Activated T-cell treated with anti-CD3 and anti-CD28 coated beads, Interleukin-2, amount 50 U/mL, for 24 hours (primary cell): ENCODE results near the gene SAP25.

Experiments used
- DNase-seq: peaks from one replicate; pipeline ENCODE4 v3.0.0-alpha.2; 2020
- H3K27ac Mint-ChIP-seq: 2 replicates; pipeline ENCODE4 v1.8.0; 2020; ENCODE audit warnings: mild to moderate bottlenecking, mixed read lengths
- H3K27me3 Mint-ChIP-seq: 2 replicates; pipeline ENCODE4 v1.8.0; 2020; ENCODE audit warnings: mixed read lengths
- H3K36me3 Mint-ChIP-seq: 2 replicates; pipeline ENCODE4 v1.8.0; 2020; ENCODE audit warnings: low read depth, mixed read lengths
- H3K4me1 Mint-ChIP-seq: 2 replicates; pipeline ENCODE4 v1.8.0; 2020; ENCODE audit warnings: low read depth, mixed read lengths
- H3K4me3 Mint-ChIP-seq: 2 replicates; pipeline ENCODE4 v1.8.0; 2020; ENCODE audit warnings: mild to moderate bottlenecking, moderate library complexity, mixed read lengths
- H3K9me3 Mint-ChIP-seq: 2 replicates; pipeline ENCODE4 v1.8.0; 2020; ENCODE audit warnings: mixed read lengths

Gene SAP25

DNA sequence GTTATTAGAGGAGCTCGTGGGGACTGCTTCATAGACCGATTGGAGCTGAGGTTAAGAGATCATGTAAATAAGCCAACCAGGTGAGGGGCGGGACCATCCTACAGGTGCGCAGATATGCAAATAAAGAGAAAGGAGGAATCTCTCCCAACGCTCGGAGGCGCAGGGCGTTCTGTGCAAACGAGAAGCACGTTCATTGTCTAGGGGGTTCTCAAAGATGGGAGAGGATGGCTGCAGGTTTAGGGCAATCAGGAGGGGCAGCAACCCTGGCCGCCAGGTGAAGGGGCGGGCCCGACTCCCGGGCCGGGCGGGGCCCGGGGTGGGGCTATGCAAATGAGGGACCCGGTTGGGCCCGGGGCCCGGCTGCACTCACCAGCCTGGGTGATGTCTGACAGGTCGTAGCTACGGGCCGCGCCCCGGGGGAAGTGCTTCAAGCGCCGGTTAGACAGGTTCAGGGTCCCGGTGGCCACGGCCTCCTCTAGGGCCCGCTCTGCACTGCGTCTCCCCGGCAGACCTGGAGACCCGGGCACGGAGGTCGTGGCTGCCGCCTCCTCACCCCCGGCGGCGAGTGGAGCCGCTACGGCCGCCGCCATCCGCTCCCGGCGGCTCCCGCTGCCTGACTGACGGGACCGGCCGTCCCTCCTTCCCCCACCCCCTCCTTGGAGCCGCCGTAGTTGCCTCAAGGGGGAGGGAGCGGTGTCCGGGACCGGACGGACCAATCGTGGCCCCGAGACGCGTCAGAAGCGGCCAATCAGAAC, 12.0 kb upstream of the SAP25 start, which contains the start of gene LRCH4:
TSS of gene LRCH4 (minus strand) at position 619 of the 755 bp plus-strand sequence. CDS start at position 590, 29 bp downstream.
- Mint-ChIP-seq H3K4me1 (peaks cover 44% of the 10 kb centered on the region), H3K27ac (peak within 1 kb of the TSS; percentile 97), H3K36me3 (peaks cover 11% of the 10 kb centered on the region), H3K27me3 (no peaks in the 10 kb centered on the region), H3K9me3 (no peaks in the 10 kb centered on the region), H3K4me3 (peak within 1 kb of the TSS; percentile 91)
- DNase-seq, result no peak

DNA sequence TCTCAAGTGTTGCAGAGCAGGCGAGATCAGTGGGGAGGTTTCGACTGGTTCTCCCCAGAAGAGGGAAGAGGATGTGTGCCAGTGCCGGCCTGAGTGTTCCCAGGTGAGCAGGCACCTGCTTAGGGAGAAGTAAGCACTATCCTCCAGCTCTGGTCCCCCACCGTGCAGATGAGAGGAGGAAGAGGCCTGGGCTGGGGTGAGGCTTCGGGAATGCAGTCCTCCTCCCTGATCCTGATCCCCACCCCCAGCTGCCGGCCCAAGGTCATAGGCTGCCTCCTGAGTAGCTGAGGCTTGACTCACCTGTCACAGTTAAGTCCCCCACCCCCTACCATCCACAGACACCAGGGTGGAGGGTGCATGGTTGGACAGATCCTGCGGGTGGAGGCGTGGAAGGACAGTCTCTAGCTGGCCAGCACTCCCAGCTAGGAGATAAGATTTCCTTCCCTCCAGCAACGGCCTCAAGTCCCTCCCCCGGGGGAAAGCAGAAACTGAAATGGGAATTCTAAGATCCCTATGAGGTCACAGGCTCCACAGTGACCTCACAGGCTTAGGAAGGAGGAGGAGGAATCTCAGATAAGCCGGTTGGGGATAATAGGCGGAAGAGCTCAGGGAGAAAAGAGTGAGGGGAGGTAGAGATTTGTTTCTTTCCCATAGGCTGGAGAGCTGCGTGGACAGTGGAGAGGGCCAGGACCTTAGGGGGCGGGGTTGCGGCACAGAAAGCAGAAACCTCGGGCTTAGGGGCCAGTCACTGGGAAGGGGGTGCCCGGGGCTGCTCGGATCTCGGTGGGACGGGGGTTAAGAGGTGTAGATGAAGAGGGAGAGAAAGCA, 11.2 kb upstream of the SAP25 start:
- no peaks in the 10 kb centered on the region for H3K27me3 Mint-ChIP-seq

DNA sequence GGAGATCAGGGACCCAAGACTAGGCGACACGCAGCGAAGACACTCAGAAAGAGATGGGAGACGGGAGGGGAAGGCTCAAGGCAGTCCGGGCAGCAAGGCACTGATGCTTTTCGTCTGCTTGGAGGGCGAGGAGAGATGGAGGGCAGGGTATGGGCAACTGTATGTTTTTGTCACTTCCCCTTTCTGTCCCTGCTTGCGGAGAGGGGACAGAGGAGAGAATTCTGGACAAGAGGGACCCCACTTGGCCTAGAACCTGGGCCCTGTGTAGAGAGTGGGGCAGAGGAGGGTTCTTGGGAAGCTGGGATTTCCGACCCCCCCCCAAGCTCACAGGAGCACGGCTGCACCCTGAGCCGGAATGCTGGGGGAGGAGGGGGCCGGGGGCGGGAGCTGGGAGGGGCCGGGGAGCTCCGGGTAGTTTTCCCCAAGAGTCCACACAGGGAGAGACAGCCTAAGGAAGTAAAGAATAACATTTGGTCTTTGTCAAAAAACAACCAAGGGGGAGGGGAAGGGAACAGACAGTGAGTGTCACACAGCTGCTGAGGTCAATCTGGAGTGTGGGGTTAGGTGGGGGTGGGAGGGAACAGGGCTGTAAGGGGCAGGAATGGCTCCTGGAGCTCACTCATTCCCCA, 10.5 kb upstream of the SAP25 start:
- H3K9me3 Mint-ChIP-seq, result no peaks in the 10 kb centered on the region
- H3K36me3 Mint-ChIP-seq, result peaks cover 11% of the 10 kb centered on the region
- peaks cover 44% of the 10 kb centered on the region for H3K4me1 Mint-ChIP-seq
- DNase-seq, result no peak
- peak overlapping the region; percentile 91 for H3K4me3 Mint-ChIP-seq
- H3K27me3 Mint-ChIP-seq, result no peaks in the 10 kb centered on the region
- peak overlapping the region; percentile 97 for H3K27ac Mint-ChIP-seq

More for the DNA sequence above, 11.2 kb upstream of the SAP25 start:
- no peak for DNase-seq
- Mint-ChIP-seq H3K36me3 (peaks cover 11% of the 10 kb centered on the region), H3K4me3 (peak overlapping the region; percentile 91), H3K27ac (peak overlapping the region; percentile 97), H3K9me3 (no peaks in the 10 kb centered on the region), H3K4me1 (peaks cover 44% of the 10 kb centered on the region)

DNA sequence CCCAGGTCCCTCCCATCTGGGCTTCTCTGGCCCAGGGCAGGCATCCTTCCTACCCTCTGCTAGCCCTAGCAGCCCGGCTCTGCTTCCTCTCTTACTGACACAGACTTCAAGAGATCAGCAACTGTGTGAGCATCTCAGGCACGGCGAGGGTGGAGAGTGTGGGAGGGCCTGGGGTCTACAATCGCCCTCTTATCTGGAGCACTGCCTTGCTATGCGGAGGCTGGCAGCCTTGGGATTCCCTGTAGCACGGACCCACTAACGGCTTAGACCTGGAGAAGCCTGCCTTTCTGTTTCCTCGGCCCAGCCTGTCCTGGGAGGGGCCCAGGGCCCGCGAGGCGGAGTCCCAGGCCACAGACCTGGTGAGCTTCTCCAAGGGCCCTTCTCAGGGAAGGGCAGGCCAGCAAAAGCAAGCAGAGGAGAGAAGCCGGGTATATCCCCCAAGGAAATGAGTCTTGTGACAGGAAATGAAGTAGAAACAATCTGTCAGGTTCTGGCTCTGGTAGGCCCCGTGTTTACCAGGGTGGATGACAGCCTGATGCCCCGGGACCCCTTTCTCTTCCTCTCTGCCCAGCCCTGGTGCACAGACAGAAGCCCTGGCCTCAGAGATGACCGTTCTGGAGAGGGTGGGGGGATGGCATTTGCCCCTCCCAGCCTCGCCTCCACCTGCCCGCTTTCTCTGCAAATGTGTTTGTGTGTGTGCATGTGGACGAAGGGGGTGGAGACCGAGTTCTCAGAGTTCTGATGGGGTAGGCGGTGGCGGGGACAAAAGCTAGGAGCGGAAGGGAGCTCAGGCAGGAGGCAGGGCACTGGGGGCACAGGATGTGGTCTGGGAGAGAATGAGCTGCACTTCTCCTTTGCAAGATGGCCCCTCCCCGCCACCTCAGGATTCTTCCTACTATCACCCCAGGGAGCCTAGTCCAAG, 9.7 kb upstream of the SAP25 start:
- peak; percentile 76 for DNase-seq
- peak overlapping the region; percentile 97 for H3K27ac Mint-ChIP-seq
- peaks cover 11% of the 10 kb centered on the region for H3K36me3 Mint-ChIP-seq
- no peaks in the 10 kb centered on the region for H3K9me3 Mint-ChIP-seq
- H3K4me3 Mint-ChIP-seq, result peak overlapping the region; percentile 91
- no peaks in the 10 kb centered on the region for H3K27me3 Mint-ChIP-seq
- peaks cover 44% of the 10 kb centered on the region for H3K4me1 Mint-ChIP-seq

DNA sequence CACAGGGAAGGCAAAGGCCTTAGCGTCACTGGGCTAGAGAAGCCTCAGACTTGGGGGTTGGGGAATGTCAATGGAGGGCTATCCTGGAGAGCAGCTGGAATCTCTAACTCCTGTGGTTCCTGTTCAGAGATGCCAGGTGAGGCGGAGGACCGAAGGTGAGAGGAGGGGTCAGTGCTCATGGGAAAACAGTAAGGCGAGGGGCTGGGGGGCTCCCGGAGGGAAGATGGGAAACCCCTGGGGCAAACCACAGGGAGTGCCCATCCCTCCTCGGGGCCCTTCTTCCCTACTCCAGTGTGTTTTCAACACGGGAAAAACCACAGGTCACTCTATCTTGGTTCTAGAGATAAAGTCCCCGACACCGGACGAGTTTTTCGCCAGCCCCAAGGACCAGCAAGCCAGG, 8.9 kb upstream of the SAP25 start:
- Mint-ChIP-seq H3K9me3 (no peaks in the 10 kb centered on the region), H3K27me3 (no peaks in the 10 kb centered on the region), H3K4me3 (peak overlapping the region; percentile 91), H3K36me3 (peaks cover 11% of the 10 kb centered on the region), H3K27ac (peak overlapping the region; percentile 97), H3K4me1 (peaks cover 44% of the 10 kb centered on the region)
- DNase-seq, result no peak

DNA sequence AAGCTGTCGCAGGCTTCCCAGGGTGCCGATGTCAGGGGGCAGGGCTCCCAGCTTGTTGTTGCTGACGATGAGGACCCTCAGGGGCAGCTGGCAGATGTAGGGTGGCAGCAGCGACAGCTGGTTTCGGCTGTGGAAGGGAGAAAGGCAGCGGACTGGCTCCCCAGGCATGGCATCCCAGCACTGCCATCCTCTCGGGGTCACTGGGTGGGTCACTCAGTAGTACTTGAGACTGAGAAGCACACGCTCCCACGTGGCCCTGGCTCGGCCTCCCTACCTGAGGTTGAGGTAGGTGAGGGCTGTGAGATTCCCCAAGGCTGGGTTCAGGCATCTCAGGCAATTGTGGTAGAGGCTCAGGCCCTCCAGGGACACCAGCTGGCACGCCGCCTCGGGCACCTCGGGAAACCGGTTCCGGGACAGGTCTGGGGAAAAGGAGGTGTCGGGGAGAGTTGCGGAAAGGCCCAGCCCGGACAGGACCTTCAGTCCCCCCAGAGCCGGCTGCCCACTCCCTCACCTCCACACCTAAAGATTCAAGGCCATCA, 8.4 kb upstream of the SAP25 start:
- DNase-seq, result no peak
- H3K27me3 Mint-ChIP-seq, result no peaks in the 10 kb centered on the region
- no peak overlapping the region for H3K4me3 Mint-ChIP-seq
- H3K27ac Mint-ChIP-seq, result peak overlapping the region; percentile 97
- H3K4me1 Mint-ChIP-seq, result peaks cover 44% of the 10 kb centered on the region
- H3K9me3 Mint-ChIP-seq, result no peaks in the 10 kb centered on the region
- peaks cover 11% of the 10 kb centered on the region for H3K36me3 Mint-ChIP-seq

DNA sequence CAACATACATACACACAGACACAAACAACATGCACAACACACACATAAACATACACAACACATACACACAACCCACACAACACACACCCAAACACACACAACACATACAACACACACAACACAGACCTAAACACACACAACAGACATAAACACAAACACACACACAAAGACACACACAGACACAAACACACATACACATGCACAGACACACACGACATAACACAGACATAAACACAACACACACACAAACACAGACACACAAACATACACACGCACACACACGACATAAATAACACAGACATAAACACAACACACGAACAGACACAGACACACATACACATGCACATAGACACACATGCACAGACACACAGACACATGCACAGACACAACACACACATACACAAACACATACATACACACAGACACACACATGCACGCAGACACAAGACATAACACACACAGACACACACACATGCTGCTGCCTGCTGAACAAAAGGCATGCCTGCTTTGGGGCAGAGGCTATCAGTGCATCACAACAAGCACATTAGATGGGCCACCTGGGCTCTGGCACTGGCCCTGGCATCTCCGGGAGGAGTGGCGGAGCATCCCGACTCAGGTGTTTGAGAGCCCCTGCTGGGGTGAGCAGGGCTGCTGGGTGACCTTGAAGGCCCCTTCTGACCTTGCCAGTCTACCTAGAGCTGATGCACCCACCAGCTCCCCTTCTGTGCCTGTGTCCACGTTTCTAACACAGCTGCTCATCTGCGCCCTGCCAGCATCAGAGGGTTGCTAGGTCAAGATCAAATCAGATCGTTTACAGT, 7.0 kb upstream of the SAP25 start:
- no peak overlapping the region for H3K4me3 Mint-ChIP-seq
- H3K27ac Mint-ChIP-seq, result no peak overlapping the region
- DNase-seq, result no peak
- H3K36me3 Mint-ChIP-seq, result peaks cover 23% of the 10 kb centered on the region
- no peaks in the 10 kb centered on the region for H3K27me3 Mint-ChIP-seq
- H3K9me3 Mint-ChIP-seq, result no peaks in the 10 kb centered on the region
- peaks cover 42% of the 10 kb centered on the region for H3K4me1 Mint-ChIP-seq

DNA sequence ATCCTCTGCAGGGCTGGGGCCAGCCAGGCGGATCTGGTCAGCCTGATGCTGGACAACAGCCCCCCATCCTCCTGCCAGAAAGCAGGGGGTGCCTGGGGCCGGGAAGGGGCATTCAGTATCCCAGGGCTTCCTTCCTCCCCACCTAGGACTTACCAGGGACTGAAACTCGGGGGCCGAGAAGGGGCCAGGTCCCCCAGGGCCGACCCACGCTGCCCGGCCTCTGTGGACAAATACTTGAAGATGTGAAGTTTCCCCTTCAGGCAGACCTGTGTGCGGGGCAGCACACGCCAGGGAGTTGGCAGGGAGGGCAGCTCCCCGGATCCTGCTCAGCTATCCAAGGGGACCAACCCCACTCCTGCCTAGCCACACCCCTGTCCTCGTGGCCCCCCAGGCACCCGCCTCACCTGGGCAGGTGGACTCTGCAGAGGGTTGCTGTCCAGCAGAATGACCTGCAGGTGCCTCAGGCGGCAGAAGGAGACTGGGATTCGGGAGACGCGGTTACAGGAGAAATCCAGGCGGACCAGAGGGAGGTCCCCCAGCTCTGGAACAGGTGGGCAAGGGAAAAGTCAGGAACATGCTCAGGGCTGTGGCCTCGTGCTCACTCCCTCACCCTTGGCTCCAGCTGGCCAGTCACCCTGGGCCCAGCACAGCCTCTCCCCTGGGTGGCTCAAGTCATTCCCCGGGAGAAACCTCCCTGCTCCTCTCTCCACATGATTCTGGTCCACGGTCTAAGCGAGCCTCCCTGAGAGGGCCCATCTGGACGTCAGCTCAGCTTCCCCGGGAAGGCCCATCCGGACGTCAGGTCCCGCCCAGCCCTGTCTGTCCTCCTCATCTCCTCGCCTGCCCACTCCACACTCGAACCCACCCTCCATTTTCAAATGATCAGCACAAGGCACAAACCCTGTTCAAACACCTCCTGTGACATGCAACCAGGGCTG, 4.8 kb upstream of the SAP25 start:
- peaks cover 28% of the 10 kb centered on the region for H3K36me3 Mint-ChIP-seq
- H3K9me3 Mint-ChIP-seq, result no peaks in the 10 kb centered on the region
- no peak for DNase-seq
- peak overlapping the region; percentile 59 for H3K27ac Mint-ChIP-seq
- no peak overlapping the region for H3K4me3 Mint-ChIP-seq
- peaks cover 23% of the 10 kb centered on the region for H3K4me1 Mint-ChIP-seq
- no peaks in the 10 kb centered on the region for H3K27me3 Mint-ChIP-seq

DNA sequence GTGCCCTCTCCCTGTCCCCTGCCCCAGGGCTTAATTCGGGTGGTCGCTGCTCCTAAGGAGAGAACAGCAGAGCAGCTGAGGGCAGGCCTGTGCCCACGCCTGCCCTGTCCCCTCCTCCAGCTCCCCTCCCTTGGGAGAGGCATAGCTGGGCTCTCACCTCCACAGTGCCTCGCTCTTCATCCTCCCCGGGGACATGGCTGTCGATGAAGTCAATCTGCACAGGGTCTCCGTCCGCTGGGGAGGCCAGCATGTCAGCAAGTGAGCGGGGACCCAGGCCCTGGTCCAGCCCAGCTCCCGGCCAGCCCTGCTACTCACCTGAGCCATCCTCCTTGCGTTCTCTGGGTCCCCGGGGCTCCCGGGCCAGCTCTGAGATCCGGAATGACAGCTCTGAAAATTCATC, 3.8 kb upstream of the SAP25 start:
- no peak overlapping the region for H3K4me3 Mint-ChIP-seq
- H3K36me3 Mint-ChIP-seq, result peaks cover 28% of the 10 kb centered on the region
- H3K4me1 Mint-ChIP-seq, result peaks cover 13% of the 10 kb centered on the region
- H3K9me3 Mint-ChIP-seq, result no peaks in the 10 kb centered on the region
- no peaks in the 10 kb centered on the region for H3K27me3 Mint-ChIP-seq
- no peak for DNase-seq
- no peak overlapping the region for H3K27ac Mint-ChIP-seq

DNA sequence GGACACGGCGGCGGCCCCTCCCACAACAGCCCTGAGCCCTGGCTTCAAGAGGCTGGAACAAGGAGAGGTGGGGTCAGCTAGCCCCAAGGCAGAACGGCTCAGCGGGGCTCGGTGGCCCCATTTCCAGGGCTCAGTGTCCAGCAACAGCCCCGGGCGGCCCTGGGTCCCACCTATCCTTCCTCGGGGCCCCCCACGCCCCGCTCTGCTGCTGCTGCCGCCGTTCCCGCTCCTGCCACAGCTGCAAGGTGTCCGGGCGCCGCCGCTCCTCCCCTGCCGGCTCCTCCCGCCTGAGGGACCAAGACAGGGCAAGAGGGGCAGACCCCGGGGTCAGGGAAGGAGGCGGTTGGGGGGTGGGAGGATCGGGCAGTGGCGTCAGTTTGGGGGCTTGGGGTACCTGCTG, 3.4 kb upstream of the SAP25 start:
- DNase-seq, result no peak

DNA sequence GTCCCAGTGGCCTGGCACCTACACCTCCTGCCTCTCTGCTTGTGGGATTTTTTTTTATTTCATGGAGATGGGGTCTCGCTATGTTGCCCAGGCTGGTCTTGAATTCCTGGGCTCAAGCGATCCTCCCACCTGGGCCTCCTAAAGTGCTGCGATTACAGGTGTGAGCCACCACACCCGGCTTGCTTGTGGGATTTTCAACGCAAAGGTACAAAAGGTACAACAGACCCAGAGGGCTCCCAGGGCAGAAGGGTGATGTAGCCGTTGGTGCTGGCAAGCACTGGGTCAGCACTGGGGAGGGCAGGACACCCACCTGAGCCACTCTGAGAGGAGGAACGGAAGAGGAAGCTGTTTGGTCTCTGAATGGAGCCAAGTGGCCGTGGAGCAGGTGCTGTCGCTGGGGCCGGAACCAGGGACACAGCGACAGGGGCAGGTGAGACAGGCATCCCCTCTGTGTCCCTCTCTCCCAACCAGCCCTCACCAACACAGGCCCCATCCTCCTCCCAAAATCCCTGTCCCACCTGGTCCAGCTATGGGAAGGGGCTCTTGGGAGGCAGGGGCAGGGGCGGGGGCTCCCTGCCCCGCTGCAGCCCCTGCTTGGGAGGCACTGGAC, 2.8 kb upstream of the SAP25 start:
- H3K4me3 Mint-ChIP-seq, result no peak overlapping the region
- H3K27ac Mint-ChIP-seq, result no peak overlapping the region
- no peak for DNase-seq
- H3K9me3 Mint-ChIP-seq, result no peaks in the 10 kb centered on the region
- H3K36me3 Mint-ChIP-seq, result peaks cover 35% of the 10 kb centered on the region
- peaks cover 11% of the 10 kb centered on the region for H3K4me1 Mint-ChIP-seq
- no peaks in the 10 kb centered on the region for H3K27me3 Mint-ChIP-seq

More for the DNA sequence above, 3.4 kb upstream of the SAP25 start:
- Mint-ChIP-seq H3K4me1 (peaks cover 12% of the 10 kb centered on the region), H3K27me3 (no peaks in the 10 kb centered on the region), H3K36me3 (peaks cover 32% of the 10 kb centered on the region), H3K27ac (no peak overlapping the region), H3K4me3 (no peak overlapping the region), H3K9me3 (no peaks in the 10 kb centered on the region)
